GM12864 (cell line): ENCODE data around the gene RB1.
A peak's percentile ranks its signal among the peaks of the same experiment; 100 is the strongest.

Experiments used
- DNase-seq: peaks from one replicate; pipeline ENCODE4 v3.0.0-alpha.2; 2011; ENCODE audit warnings: low read depth
- H3K4me3 ChIP-seq: 2 replicates; pipeline ENCODE4 v1.5.1; 2011; ENCODE audit warnings: mild to moderate bottlenecking, low read depth, low read length, control low read depth
- TF ChIP-seq, protein P1 (sequence below): IDR thresholded peaks from 2 replicates; pipeline ENCODE4 v1.5.1; 2011; ENCODE audit warnings: low read depth, mild to moderate bottlenecking, moderate library complexity, low read length, control low read depth, inconsistent platforms; ENCODE audit errors: missing control alignments

Gene RB1

GRCh38 chr13:48505012-48505411 is 201.5 kb downstream of the RB1 start:
- no peak overlapping the region for H3K4me3 ChIP-seq
- TF ChIP-seq, protein P1, sequence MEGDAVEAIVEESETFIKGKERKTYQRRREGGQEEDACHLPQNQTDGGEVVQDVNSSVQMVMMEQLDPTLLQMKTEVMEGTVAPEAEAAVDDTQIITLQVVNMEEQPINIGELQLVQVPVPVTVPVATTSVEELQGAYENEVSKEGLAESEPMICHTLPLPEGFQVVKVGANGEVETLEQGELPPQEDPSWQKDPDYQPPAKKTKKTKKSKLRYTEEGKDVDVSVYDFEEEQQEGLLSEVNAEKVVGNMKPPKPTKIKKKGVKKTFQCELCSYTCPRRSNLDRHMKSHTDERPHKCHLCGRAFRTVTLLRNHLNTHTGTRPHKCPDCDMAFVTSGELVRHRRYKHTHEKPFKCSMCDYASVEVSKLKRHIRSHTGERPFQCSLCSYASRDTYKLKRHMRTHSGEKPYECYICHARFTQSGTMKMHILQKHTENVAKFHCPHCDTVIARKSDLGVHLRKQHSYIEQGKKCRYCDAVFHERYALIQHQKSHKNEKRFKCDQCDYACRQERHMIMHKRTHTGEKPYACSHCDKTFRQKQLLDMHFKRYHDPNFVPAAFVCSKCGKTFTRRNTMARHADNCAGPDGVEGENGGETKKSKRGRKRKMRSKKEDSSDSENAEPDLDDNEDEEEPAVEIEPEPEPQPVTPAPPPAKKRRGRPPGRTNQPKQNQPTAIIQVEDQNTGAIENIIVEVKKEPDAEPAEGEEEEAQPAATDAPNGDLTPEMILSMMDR: no peak
- no peak for DNase-seq

GRCh38 chr13:48505597-48506091 is 202.1 kb downstream of the RB1 start:
- H3K4me3 ChIP-seq: no peak overlapping the region; the same call in 1 of the 2 replicates
- peak; percentile 96 for DNase-seq
- TF ChIP-seq, protein P1: no peak

DNA sequence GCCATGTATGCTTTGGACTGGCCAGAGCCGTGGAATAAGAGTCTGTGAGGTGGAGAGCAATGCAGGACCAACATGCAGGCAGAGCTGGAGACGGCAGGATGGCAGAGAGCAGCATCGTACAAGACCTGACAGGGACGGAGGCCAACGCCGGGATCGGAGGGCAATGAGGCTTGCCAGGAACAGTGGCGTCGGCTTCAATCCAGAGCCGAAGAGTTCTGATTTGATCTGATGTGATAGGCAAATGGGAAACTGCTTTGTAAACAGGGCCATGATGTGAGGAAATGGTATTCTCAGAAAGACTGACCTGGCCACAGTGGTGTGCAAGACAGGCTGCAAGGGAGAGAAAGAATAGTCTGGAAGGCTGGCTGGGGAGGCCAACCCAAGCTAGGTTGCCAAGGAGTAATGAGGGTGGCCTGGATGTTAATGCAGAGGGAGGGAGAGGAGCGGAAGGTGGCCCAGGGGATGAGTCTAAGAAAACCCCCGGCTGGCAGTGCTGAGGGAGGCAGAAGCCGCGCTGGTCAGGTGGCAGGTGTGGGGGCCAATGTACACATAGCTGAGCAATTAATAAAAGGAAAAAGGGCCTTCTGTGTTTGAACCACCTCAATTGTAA is 202.6 kb downstream of the RB1 start:
- no peak for DNase-seq
- TF ChIP-seq, protein P1: no peak
- no peak overlapping the region; the same call in 1 of the 2 replicates for H3K4me3 ChIP-seq

GRCh38 chr13:48507021-48507420 is 203.5 kb downstream of the RB1 start:
- DNase-seq: no peak
- H3K4me3 ChIP-seq: no peak overlapping the region
- TF ChIP-seq, protein P1: no peak

- no peak for DNase-seq
- TF ChIP-seq, protein P1: no peak
- H3K4me3 ChIP-seq: no peak overlapping the region
These were observed 204.5 kb downstream of the RB1 start for GRCh38 chr13:48508011-48508410.

GRCh38 chr13:48510698-48511097 is 207.1 kb downstream of the RB1 start:
- DNase-seq: no peak
- TF ChIP-seq, protein P1: no peak
- H3K4me3 ChIP-seq: no peak overlapping the region
